ENCODE data around the gene PPP4R4. TPM values are rescaled to one million over a fixed set of nuclear protein-coding genes. Genes with fewer than 3 reads are reported as not detected.

PPP4R4 gene, protein sequence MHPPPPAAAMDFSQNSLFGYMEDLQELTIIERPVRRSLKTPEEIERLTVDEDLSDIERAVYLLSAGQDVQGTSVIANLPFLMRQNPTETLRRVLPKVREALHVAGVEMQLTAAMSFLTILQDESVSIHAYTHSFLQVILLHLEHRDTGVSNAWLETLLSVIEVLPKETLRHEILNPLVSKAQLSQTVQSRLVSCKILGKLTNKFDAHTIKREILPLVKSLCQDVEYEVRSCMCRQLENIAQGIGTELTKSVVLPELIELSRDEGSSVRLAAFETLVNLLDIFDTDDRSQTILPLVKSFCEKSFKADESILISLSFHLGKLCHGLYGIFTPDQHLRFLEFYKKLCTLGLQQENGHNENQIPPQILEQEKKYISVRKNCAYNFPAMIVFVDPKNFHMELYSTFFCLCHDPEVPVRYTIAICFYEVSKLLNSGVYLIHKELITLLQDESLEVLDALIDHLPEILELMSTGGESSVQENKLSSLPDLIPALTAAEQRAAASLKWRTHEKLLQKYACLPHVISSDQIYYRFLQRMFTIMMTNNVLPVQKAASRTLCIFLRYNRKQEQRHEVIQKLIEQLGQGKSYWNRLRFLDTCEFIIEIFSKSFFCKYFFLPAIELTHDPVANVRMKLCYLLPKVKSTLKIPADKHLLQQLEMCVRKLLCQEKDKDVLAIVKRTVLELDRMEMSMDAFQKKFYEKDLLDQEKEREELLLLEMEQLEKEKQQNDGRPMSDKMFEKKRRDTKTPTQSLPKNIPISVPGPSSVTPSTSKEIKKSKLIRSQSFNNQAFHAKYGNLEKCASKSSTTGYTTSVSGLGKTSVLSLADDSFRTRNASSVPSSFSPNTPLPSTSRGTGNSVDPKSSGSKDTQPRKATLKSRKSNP
- polyA plus RNA-seq (2013) = 0.04 TPM

DNA sequence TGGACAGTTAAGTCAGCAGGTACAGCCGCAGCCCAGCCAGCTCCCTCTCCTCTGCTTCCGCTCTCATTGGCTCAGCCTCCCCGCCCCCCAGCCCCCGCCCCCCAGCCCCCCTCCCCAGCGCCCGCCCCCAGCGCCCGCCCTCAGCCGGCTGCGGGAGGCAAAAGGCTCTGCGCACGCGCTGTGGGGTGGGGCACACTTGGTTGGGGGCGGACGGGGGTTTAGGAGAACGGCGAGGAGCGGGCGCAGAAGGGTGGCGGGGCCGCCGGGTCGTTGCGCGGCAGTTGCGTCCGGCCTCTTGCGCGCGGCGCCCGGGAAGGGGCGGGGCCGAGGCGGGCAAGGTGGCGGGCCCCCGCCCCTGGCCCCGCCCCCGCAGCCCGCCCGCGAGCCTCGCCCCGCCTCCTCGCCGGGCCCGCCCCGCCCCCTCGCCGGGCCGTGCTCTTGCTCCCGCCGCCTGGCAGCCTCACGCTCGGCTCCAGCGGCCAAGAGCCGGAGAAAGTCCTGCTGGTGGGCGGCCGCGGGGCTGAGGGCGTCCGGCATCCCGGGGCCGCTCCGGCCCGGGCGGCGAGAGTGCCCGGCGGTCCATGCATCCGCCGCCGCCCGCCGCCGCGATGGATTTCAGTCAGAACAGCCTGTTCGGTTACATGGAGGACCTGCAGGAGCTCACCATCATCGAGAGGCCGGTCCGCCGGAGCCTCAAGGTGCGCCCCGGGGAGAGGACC is at the start of gene PPP4R4:
PPP4R4 (plus strand) TSS at position 438 of the 719 bp plus-strand sequence; CDS start at position 582, 144 bp downstream.
- no peaks in the 10 kb centered on the region for H3K36me3 ChIP-seq (ENCODE audit: control insufficient read depth in 4 of 4, insufficient read depth in 4 of 4, low read length in 3 of 4)
- peaks cover 0 to 20% (median 11%) of the 10 kb centered on the region in 4 experiments for H3K4me1 ChIP-seq (ENCODE audit: control extremely low read depth in 1 of 4, control insufficient read depth in 4 of 4, insufficient read depth in 4 of 4, low read length in 3 of 4)
- no peaks in the 10 kb centered on the region for H3K9me3 ChIP-seq (ENCODE audit: control extremely low read depth in 1 of 5, control insufficient read depth in 4 of 5, insufficient read depth in 2 of 5, low read depth in 1 of 5, low read length in 4 of 5)
- under 1% methylated on average over 31 of the region's 84 CpGs for WGBS (ENCODE audit: insufficient coverage)
- POLR2A ChIA-PET = no interaction called here
- peak; percentile 90 to 95 (median 94) for DNase-seq
- H3K4me3 ChIP-seq (ENCODE audit: control insufficient read depth in 1 of 7, extremely low read depth in 1 of 7, insufficient read depth in 4 of 7, low read depth in 2 of 7, low read length in 6 of 7) = peak within 1 kb of the TSS; percentile 43 to 80 (median 66)
- CTCF ChIA-PET = interaction anchor here (1.1 to 2.2 kb wide), 5 partner anchors 32 to 138 kb away, joined by 3 to 11 read pairs (median 3); no protein-coding TSS in a partner anchor
- no peak within 1 kb of the TSS for H3K27ac ChIP-seq (ENCODE audit: insufficient read depth in 1 of 2, low read depth in 1 of 2, low read length in 2 of 2, poor library complexity in 1 of 2, severe bottlenecking in 2 of 2)
- peaks cover 20 to 51% (median 38%) of the 10 kb centered on the region in 5 experiments for H3K27me3 ChIP-seq (replicated peaks in 2 of 5; ENCODE audit: control insufficient read depth in 4 of 5, insufficient read depth in 5 of 5, low read length in 4 of 5)

DNA sequence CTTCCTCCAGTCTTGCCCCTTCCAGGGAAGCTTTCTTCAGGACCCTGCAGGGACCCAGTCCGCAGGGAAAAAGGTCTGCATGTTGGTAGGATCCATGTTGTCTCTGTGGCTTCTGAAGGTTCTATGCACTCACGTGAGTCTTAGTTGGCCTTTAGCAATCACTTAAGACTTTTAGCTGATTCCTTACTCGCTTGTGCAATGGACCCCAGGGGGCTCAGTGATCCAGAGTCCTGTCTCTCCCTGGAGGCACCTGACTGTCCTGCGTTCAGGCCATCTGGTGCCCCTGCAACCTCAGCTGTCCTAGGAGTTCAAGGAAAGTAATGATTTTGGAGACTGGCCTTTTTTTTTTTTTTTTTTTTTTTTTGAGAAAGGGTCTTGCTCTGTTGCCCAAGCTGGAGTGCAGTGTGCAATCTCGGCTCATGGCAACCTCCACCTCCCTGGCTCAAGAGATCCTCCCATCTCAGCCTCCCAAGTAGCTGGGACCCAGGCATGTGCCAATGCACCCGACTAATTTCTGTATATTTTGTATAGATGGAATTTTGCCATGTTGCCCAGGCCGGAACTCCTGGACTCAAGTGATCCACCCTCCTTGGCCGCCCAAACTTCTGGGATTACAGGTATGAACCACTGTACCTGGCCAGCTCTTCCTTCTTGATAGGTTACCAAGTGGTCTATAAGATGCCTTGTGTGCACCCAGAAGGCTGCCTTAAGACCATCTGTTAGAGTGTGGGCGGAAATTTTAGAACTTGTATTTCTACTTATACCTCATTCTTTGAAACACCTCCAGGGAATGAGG is 49.3 kb upstream of the PPP4R4 start:
- peaks cover 3 to 13% (median 4%) of the 10 kb centered on the region in 5 experiments for H3K9me3 ChIP-seq (ENCODE audit: control extremely low read depth in 1 of 5, control insufficient read depth in 4 of 5, insufficient read depth in 2 of 5, low read depth in 1 of 5, low read length in 4 of 5)
- POLR2A ChIA-PET = no interaction called here
- no peak for DNase-seq
- H3K36me3 ChIP-seq (ENCODE audit: control insufficient read depth in 4 of 4, insufficient read depth in 4 of 4, low read length in 3 of 4) = peaks cover 0 to 2% (median 0%) of the 10 kb centered on the region in 4 experiments
- peaks cover 0 to 9% (median 9%) of the 10 kb centered on the region in 4 experiments for H3K4me1 ChIP-seq (ENCODE audit: control extremely low read depth in 1 of 4, control insufficient read depth in 4 of 4, insufficient read depth in 4 of 4, low read length in 3 of 4)
- no peak overlapping the region for H3K4me3 ChIP-seq (ENCODE audit: control insufficient read depth in 1 of 7, extremely low read depth in 1 of 7, insufficient read depth in 4 of 7, low read depth in 2 of 7, low read length in 6 of 7)
- CTCF ChIA-PET = interaction anchor here (1.4 to 2.7 kb wide), 2 partner anchors 9 to 12 kb away, joined by 6 to 10 read pairs; no protein-coding TSS in a partner anchor
- WGBS (ENCODE audit: insufficient coverage) = 100% methylated on average over 5 of the region's 9 CpGs
- H3K27me3 ChIP-seq (replicated peaks in 2 of 5; ENCODE audit: control insufficient read depth in 4 of 5, insufficient read depth in 5 of 5, low read length in 4 of 5) = peaks cover 0 to 5% (median 0%) of the 10 kb centered on the region in 5 experiments
- no peak overlapping the region for H3K27ac ChIP-seq (ENCODE audit: insufficient read depth in 1 of 2, low read depth in 1 of 2, low read length in 2 of 2, poor library complexity in 1 of 2, severe bottlenecking in 2 of 2)

GRCh38 chr14:94125659-94126418 is 48.3 kb upstream of the PPP4R4 start:
- WGBS (ENCODE audit: insufficient coverage) = 92% methylated on average over 4 of the region's 6 CpGs
- H3K36me3 ChIP-seq (ENCODE audit: control insufficient read depth in 4 of 4, insufficient read depth in 4 of 4, low read length in 3 of 4) = peaks cover 0 to 2% (median 0%) of the 10 kb centered on the region in 4 experiments
- CTCF ChIA-PET = interaction anchor here (1.4 to 2.7 kb wide), 2 partner anchors 10 to 11 kb away, joined by 6 to 10 read pairs; no protein-coding TSS in a partner anchor
- no peak overlapping the region for H3K4me3 ChIP-seq (ENCODE audit: control insufficient read depth in 1 of 7, extremely low read depth in 1 of 7, insufficient read depth in 4 of 7, low read depth in 2 of 7, low read length in 6 of 7)
- H3K27me3 ChIP-seq (replicated peaks in 2 of 5; ENCODE audit: control insufficient read depth in 4 of 5, insufficient read depth in 5 of 5, low read length in 4 of 5) = peaks cover 0 to 3% (median 0%) of the 10 kb centered on the region in 5 experiments
- no peak overlapping the region for H3K27ac ChIP-seq (ENCODE audit: insufficient read depth in 1 of 2, low read depth in 1 of 2, low read length in 2 of 2, poor library complexity in 1 of 2, severe bottlenecking in 2 of 2)
- no peak for DNase-seq
- peaks cover 0 to 16% (median 14%) of the 10 kb centered on the region in 4 experiments for H3K4me1 ChIP-seq (ENCODE audit: control extremely low read depth in 1 of 4, control insufficient read depth in 4 of 4, insufficient read depth in 4 of 4, low read length in 3 of 4)
- POLR2A ChIA-PET = no interaction called here
- peaks cover 0 to 3% (median 2%) of the 10 kb centered on the region in 5 experiments for H3K9me3 ChIP-seq (ENCODE audit: control extremely low read depth in 1 of 5, control insufficient read depth in 4 of 5, insufficient read depth in 2 of 5, low read depth in 1 of 5, low read length in 4 of 5)

- Histone ChIP-seq H3K36me3 (ENCODE audit: control insufficient read depth in 4 of 4, insufficient read depth in 4 of 4, low read length in 3 of 4) (peaks cover 0 to 2% (median 0%) of the 10 kb centered on the region in 4 experiments), H3K27me3 (replicated peaks in 2 of 5; ENCODE audit: control insufficient read depth in 4 of 5, insufficient read depth in 5 of 5, low read length in 4 of 5) (peaks cover 0 to 6% (median 0%) of the 10 kb centered on the region in 5 experiments), H3K4me1 (ENCODE audit: control extremely low read depth in 1 of 4, control insufficient read depth in 4 of 4, insufficient read depth in 4 of 4, low read length in 3 of 4) (peaks cover 0 to 16% (median 14%) of the 10 kb centered on the region in 4 experiments), H3K27ac (ENCODE audit: insufficient read depth in 1 of 2, low read depth in 1 of 2, low read length in 2 of 2, poor library complexity in 1 of 2, severe bottlenecking in 2 of 2) (no peak overlapping the region), H3K9me3 (ENCODE audit: control extremely low read depth in 1 of 5, control insufficient read depth in 4 of 5, insufficient read depth in 2 of 5, low read depth in 1 of 5, low read length in 4 of 5) (peaks cover 0 to 3% (median 0%) of the 10 kb centered on the region in 5 experiments), H3K4me3 (ENCODE audit: control insufficient read depth in 1 of 7, extremely low read depth in 1 of 7, insufficient read depth in 4 of 7, low read depth in 2 of 7, low read length in 6 of 7) (no peak overlapping the region)
- DNase-seq = no peak
- WGBS (ENCODE audit: insufficient coverage) = 89% methylated on average over 1 of the region's 1 CpG
- ChIA-PET POLR2A (no interaction called here), CTCF (no interaction called here)
Observed at GRCh38 chr14:94126419-94126677, 47.8 kb upstream of the PPP4R4 start.

GRCh38 chr14:94126800-94127199 is 47.3 kb upstream of the PPP4R4 start:
- Histone ChIP-seq H3K9me3 (ENCODE audit: control extremely low read depth in 1 of 5, control insufficient read depth in 4 of 5, insufficient read depth in 2 of 5, low read depth in 1 of 5, low read length in 4 of 5) (peaks cover 0 to 3% (median 0%) of the 10 kb centered on the region in 5 experiments), H3K27me3 (replicated peaks in 2 of 5; ENCODE audit: control insufficient read depth in 4 of 5, insufficient read depth in 5 of 5, low read length in 4 of 5) (peaks cover 0 to 6% (median 0%) of the 10 kb centered on the region in 5 experiments), H3K36me3 (ENCODE audit: control insufficient read depth in 4 of 4, insufficient read depth in 4 of 4, low read length in 3 of 4) (peaks cover 0 to 2% (median 0%) of the 10 kb centered on the region in 4 experiments), H3K4me1 (ENCODE audit: control extremely low read depth in 1 of 4, control insufficient read depth in 4 of 4, insufficient read depth in 4 of 4, low read length in 3 of 4) (peaks cover 0 to 16% (median 14%) of the 10 kb centered on the region in 4 experiments), H3K4me3 (ENCODE audit: control insufficient read depth in 1 of 7, extremely low read depth in 1 of 7, insufficient read depth in 4 of 7, low read depth in 2 of 7, low read length in 6 of 7) (no peak overlapping the region), H3K27ac (ENCODE audit: insufficient read depth in 1 of 2, low read depth in 1 of 2, low read length in 2 of 2, poor library complexity in 1 of 2, severe bottlenecking in 2 of 2) (no peak overlapping the region)
- WGBS (ENCODE audit: insufficient coverage) = 100% methylated on average over 5 of the region's 5 CpGs
- CTCF ChIA-PET = interaction anchor here (2.8 kb wide), 1 partner anchor 11 kb away, joined by 16 read pairs; no protein-coding TSS in a partner anchor
- DNase-seq = no peak
- POLR2A ChIA-PET = no interaction called here

Data from common myeloid progenitor, CD34-positive (primary cell).